Neural cell (in vitro differentiated cells): ENCODE results near the gene PRR5L. TPM values are rescaled to one million over a fixed set of nuclear protein-coding genes. Genes with fewer than 3 reads are reported as not detected.
A peak's percentile ranks its signal among the peaks of the same experiment; 100 is the strongest.

ENCODE experiments used
- H2AFZ ChIP-seq: fragments of 200-600, 300-800 bp; sonication (generic), shearing (Covaris generic); 2 replicates; pipeline ENCODE4 v1.6.0; 2014; ENCODE audit warnings: low read depth, mild to moderate bottlenecking, antibody characterized with exemption, low read length, moderate library complexity
- H3F3A ChIP-seq: fragments of 200-600 bp; shearing (Covaris generic); 2 replicates; pipeline ENCODE4 v1.6.1; 2016; ENCODE audit warnings: mild to moderate bottlenecking, moderate library complexity, mixed read lengths, antibody characterized with exemption, low read length; ENCODE audit not compliant: insufficient read depth, poor library complexity, severe bottlenecking
- H3K27ac ChIP-seq: fragments of 200-600, 300-800 bp; sonication (generic), shearing (Covaris generic); 2 replicates; pipeline ENCODE4 v1.5.1; 2014; ENCODE audit warnings: mild to moderate bottlenecking, low read length, moderate library complexity
- H3K27me3 ChIP-seq: fragments of 300-800, 200-600 bp; sonication (generic), shearing (Covaris generic); 2 replicates; pipeline ENCODE4 v1.6.0; 2014; ENCODE audit warnings: mild to moderate bottlenecking, low read depth, low read length, moderate library complexity; ENCODE audit not compliant: insufficient read depth
- H3K36me3 ChIP-seq: fragments of 300-800, 200-600 bp; sonication (generic), shearing (Covaris generic); 2 replicates; pipeline ENCODE4 v1.5.1; 2014; ENCODE audit warnings: mild to moderate bottlenecking, antibody characterized with exemption, low read length, moderate library complexity; ENCODE audit not compliant: insufficient read depth
- H3K4me2 ChIP-seq: fragments of 300-800, 200-600 bp; sonication (generic), shearing (Covaris generic); 2 replicates; pipeline ENCODE4 v1.6.0; 2014; ENCODE audit warnings: mild to moderate bottlenecking, low read length
- H3K4me3 ChIP-seq: fragments of 300-800, 200-600 bp; sonication (generic), shearing (Covaris generic); 2 replicates; pipeline ENCODE4 v1.5.1; 2014; ENCODE audit warnings: mild to moderate bottlenecking, low read length, moderate library complexity
- H3K79me2 ChIP-seq: fragments of 200-600 bp; shearing (Covaris generic); replicated peaks from 2 replicates; pipeline ENCODE4 v1.6.0; 2014; ENCODE audit warnings: mild to moderate bottlenecking, low read length, moderate library complexity; ENCODE audit not compliant: insufficient read depth
- H3K9ac ChIP-seq: fragments of 300-800, 200-600 bp; sonication (generic), shearing (Covaris generic); 2 replicates; pipeline ENCODE4 v1.6.1; 2016; ENCODE audit warnings: mild to moderate bottlenecking, low read length, mixed read lengths
- H3K9me2 ChIP-seq: fragments of 200-600 bp; shearing (Covaris generic); 2 replicates; pipeline ENCODE4 v1.6.1; 2016; ENCODE audit warnings: mild to moderate bottlenecking, low read length, mixed read lengths; ENCODE audit not compliant: insufficient read depth
- H3K9me3 ChIP-seq: fragments of 200-600, 300-800 bp; sonication (generic), shearing (Covaris generic); 2 replicates; pipeline ENCODE4 v1.6.1; 2016; ENCODE audit warnings: mild to moderate bottlenecking, mixed run types, low read length, moderate library complexity, mixed read lengths
- H4K20me1 ChIP-seq: fragments of 200-600 bp; shearing (Covaris generic); 2 replicates; pipeline ENCODE4 v1.6.1; 2016; ENCODE audit warnings: mild to moderate bottlenecking, mixed run types; ENCODE audit not compliant: insufficient read depth
- CTCF ChIP-seq: fragments of 450-650 bp; IDR thresholded peaks from 2 replicates; pipeline ENCODE4 v1.5.1; 2014; ENCODE audit warnings: antibody characterized with exemption, mild to moderate bottlenecking, moderate library complexity; ENCODE audit not compliant: poor library complexity, severe bottlenecking
- EP300 ChIP-seq: fragments of 450-650 bp; conservative IDR thresholded peaks from 2 replicates; pipeline ENCODE4 v1.6.1; 2014; ENCODE audit warnings: antibody characterized with exemption, mild to moderate bottlenecking, moderate library complexity; ENCODE audit not compliant: poor library complexity, severe bottlenecking
- EZH2 ChIP-seq: fragments of 200-600, 300-800 bp; shearing (Covaris generic), sonication (generic); IDR thresholded peaks from 2 replicates; pipeline ENCODE4 v1.6.1; 2014; ENCODE audit warnings: antibody characterized with exemption, low read length, borderline replicate concordance, mild to moderate bottlenecking; ENCODE audit not compliant: insufficient read depth, poor library complexity, severe bottlenecking
- MXI1 ChIP-seq: fragments of 450-650 bp; conservative IDR thresholded peaks from 2 replicates; pipeline ENCODE4 v1.6.1; 2014; ENCODE audit warnings: antibody characterized with exemption, mild to moderate bottlenecking; ENCODE audit not compliant: poor library complexity, severe bottlenecking
- POLR2AphosphoS5 ChIP-seq: IDR thresholded peaks from 2 replicates; pipeline ENCODE4 v1.6.1; 2012
- RAD21 ChIP-seq: fragments of 450-650 bp; conservative IDR thresholded peaks from 2 replicates; pipeline ENCODE4 v1.6.1; 2014; ENCODE audit warnings: antibody characterized with exemption, mild to moderate bottlenecking, moderate library complexity
- REST ChIP-seq: IDR thresholded peaks from 2 replicates; pipeline ENCODE4 v1.6.1; 2012; ENCODE audit warnings: borderline replicate concordance
- SMC3 ChIP-seq: fragments of 450-650 bp; conservative IDR thresholded peaks from 2 replicates; pipeline ENCODE4 v1.6.1; 2014; ENCODE audit warnings: antibody characterized with exemption, mild to moderate bottlenecking, moderate library complexity; ENCODE audit not compliant: poor library complexity
- TAF1 ChIP-seq: IDR thresholded peaks from 2 replicates; pipeline ENCODE4 v1.6.1; 2012; ENCODE audit warnings: low read depth
- polyA plus RNA-seq: library from polyadenylated mRNA; depleted of rRNA; stranded (reverse); fragments of >200 nt; gene quantifications from 2 replicates; pipeline ENCODE4 v1.2.3, GENCODE V29; 2014

PRR5L gene
- polyA plus RNA-seq, 1 donor from 2014 or later, result 0.22 TPM

- H3K4me2 ChIP-seq, result peak within 1 kb of the TSS; percentile 69
- peak within 1 kb of the TSS; percentile 57 for H2AFZ ChIP-seq
- no peaks in the 10 kb centered on the region for H3K27me3 ChIP-seq
- TF ChIP-seq SMC3, result peak; percentile 64
- TF ChIP-seq CTCF, result peak; percentile 29
- peak; percentile 93 for TF ChIP-seq TAF1
- TF ChIP-seq RAD21, result peak; percentile 64
- peak; percentile 98 for TF ChIP-seq POLR2AphosphoS5
- TF ChIP-seq REST, result peak; percentile 91
- peak; percentile 67 for TF ChIP-seq EP300
- TF ChIP-seq EZH2, result no peak
- TF ChIP-seq MXI1, result peak; percentile 93
- H3F3A ChIP-seq, result no peaks in the 10 kb centered on the region
- H3K79me2 ChIP-seq, result peaks cover 7% of the 10 kb centered on the region
- no peaks in the 10 kb centered on the region for H3K36me3 ChIP-seq
- H3K9me3 ChIP-seq, result no peaks in the 10 kb centered on the region
- no peaks in the 10 kb centered on the region for H3K9me2 ChIP-seq
- H3K9ac ChIP-seq, result peak within 1 kb of the TSS; percentile 73
- peak within 1 kb of the TSS; percentile 43 for H3K27ac ChIP-seq
- peak within 1 kb of the TSS; percentile 68 for H3K4me3 ChIP-seq
- H4K20me1 ChIP-seq, result no peaks in the 10 kb centered on the region
Measured at GRCh38 chr11:36289226-36289852, 6.7 kb upstream of the PRR5L start, which contains the start of gene COMMD9. TSS of gene COMMD9 (minus strand) at chr11:36289424. CDS start at chr11:36289412, 12 bp downstream.

GRCh38 chr11:36292311-36292722, 3.8 kb upstream of the PRR5L start:
- Histone ChIP-seq H3K9me3 (no peaks in the 10 kb centered on the region), H4K20me1 (no peaks in the 10 kb centered on the region), H3K27me3 (no peaks in the 10 kb centered on the region), H3K79me2 (peaks cover 6% of the 10 kb centered on the region), H2AFZ (no peak overlapping the region), H3K9ac (no peak overlapping the region), H3K4me3 (no peak overlapping the region), H3F3A (no peaks in the 10 kb centered on the region), H3K27ac (no peak overlapping the region), H3K9me2 (no peaks in the 10 kb centered on the region), H3K36me3 (no peaks in the 10 kb centered on the region), H3K4me2 (no peak overlapping the region)
- TF ChIP-seq RAD21 (no peak), REST (no peak), EP300 (no peak), EZH2 (no peak), SMC3 (no peak), TAF1 (no peak), CTCF (no peak), POLR2AphosphoS5 (no peak), MXI1 (no peak)
